ENCODE measurements around the gene RAPGEF1. TPM values are rescaled to one million over a fixed set of nuclear protein-coding genes. Genes with fewer than 3 reads are reported as not detected.

RAPGEF1 gene
- total RNA-seq, 1 experiment from 2014 or later, result 55.6 TPM

GRCh38 chr9:131614340-131614915 is 125.4 kb downstream of the RAPGEF1 start:
- Histone ChIP-seq H2BK20ac (ENCODE audit: low read depth, low read length, poor library complexity, severe bottlenecking) (no peak overlapping the region), H2AFZ (ENCODE audit: low read length) (no peak overlapping the region), H4K20me1 (ENCODE audit: control insufficient read depth, insufficient read depth, insufficient read length) (no peaks in the 10 kb centered on the region), H4K5ac (ENCODE audit: insufficient read length, low read depth, low read length) (no peak overlapping the region), H2BK12ac (ENCODE audit: insufficient read length, low read depth, low read length) (no peak overlapping the region), H3K9me3 (ENCODE audit: control insufficient read depth, low read depth, low read length) (no peaks in the 10 kb centered on the region), H3K79me1 (ENCODE audit: insufficient read depth, low read depth, low read length, poor library complexity, severe bottlenecking) (no peaks in the 10 kb centered on the region), H4K91ac (ENCODE audit: insufficient read length, low read depth, low read length) (no peak overlapping the region), H3K14ac (ENCODE audit: insufficient read depth, low read length) (no peak overlapping the region), H3K9ac (ENCODE audit: extremely low read depth, insufficient read length, low read length) (no peak overlapping the region), H3K4me2 (ENCODE audit: insufficient read depth, insufficient read length, low read length) (no peak overlapping the region), H2AK5ac (ENCODE audit: insufficient read length, low read length) (no peak overlapping the region), H3K4me1 (ENCODE audit: insufficient read depth, low read length) (no peaks in the 10 kb centered on the region; the same call in 1 of the 2 replicates), H2BK15ac (ENCODE audit: low read depth, low read length) (no peak overlapping the region), H3K27me3 (ENCODE audit: insufficient read depth, low read length) (no peaks in the 10 kb centered on the region), H2BK5ac (ENCODE audit: insufficient read length, low read length) (no peak overlapping the region), H3T11ph (ENCODE audit: low read length) (no peak overlapping the region), H3K4ac (ENCODE audit: low read depth, low read length) (no peak overlapping the region), H2BK120ac (ENCODE audit: low read depth, low read length, poor library complexity, severe bottlenecking) (no peak overlapping the region), H3K56ac (ENCODE audit: insufficient read length, low read depth, low read length) (no peak overlapping the region), H3K27ac (ENCODE audit: insufficient read length, low read depth, low read length) (no peak overlapping the region), H3K23me2 (ENCODE audit: insufficient read length, low read depth, low read length, poor library complexity, severe bottlenecking) (no peaks in the 10 kb centered on the region), H3K79me2 (ENCODE audit: insufficient read depth, low read length) (no peaks in the 10 kb centered on the region), H4K8ac (replicated peaks; ENCODE audit: insufficient read length, low read depth, low read length) (no peak overlapping the region), H3K23ac (ENCODE audit: insufficient read length, low read depth, low read length) (no peak overlapping the region), H3K18ac (ENCODE audit: insufficient read length, low read depth, low read length) (no peak overlapping the region)
- Mint-ChIP-seq H3K36me3 (ENCODE audit: insufficient read depth in 1 of 3, low read depth in 3 of 3) (peaks cover 11 to 28% (median 18%) of the 10 kb centered on the region in 3 experiments), H3K4me3 (no peak overlapping the region), H3K4me1 (peaks cover 6 to 8% of the 10 kb centered on the region in 2 experiments), H3K27me3 (ENCODE audit: low read depth) (no peaks in the 10 kb centered on the region), H3K27ac (no peak overlapping the region; a peak in 1 of 7 replicates), H3K9me3 (no peaks in the 10 kb centered on the region)
- WGBS (ENCODE audit: extremely low coverage, insufficient read length, low lambda C conversion rate), result no CpG with 5 or more reads among the region's 8 CpGs
- DNase-seq, result no peak
- TF ChIP-seq CTCF (conservative IDR thresholded peaks at IDR 0.05), result no peak

Data from H9 (cell line).